ENCODE measurements around the gene CNTN4.

The CNTN4 gene

DNA sequence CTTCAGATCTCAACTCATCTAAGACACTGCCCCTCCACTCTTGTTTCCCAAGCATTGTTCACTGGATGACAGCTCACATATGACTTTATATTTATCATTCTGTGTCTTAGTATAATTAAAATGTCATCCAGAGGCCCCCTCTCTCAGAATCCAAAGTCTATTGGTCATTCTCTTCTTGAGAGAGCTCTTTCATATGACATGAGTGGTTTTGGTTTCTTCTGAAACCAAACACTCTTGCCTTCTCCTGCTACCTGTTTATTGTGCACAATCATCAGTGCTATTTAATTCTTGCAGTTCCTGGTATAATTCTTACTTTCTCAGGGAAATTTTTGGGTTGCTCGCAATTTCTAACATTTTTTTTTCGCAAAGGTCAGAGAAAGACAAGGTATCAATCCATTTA is 762.0 kb downstream of the CNTN4 start:
- DNase-seq (ENCODE audit: low read depth, low spot score), result no peak

DNA sequence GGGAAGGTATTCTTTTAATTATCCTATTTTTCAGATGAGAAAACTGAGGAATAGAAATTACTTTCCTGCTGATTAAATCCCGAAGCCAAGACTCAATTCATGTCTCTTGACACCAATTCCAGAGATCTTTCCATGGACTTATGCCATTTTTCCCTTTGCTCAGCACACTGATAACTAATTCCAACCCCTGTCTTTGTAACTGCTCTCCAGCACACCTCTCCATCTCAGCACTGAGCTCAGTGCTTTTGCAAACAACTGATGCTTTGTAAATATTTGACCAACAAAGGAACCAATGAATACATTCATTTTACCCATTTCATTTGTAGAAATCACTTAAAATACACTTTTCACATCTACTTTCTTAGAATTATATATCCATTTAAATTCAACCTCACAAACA is 762.5 kb downstream of the CNTN4 start:
- DNase-seq (ENCODE audit: low read depth, low spot score), result no peak
- no peak overlapping the region for H3K4me3 ChIP-seq (ENCODE audit: low read length)

More for the DNA sequence above, 762.0 kb downstream of the CNTN4 start:
- H3K4me3 ChIP-seq (ENCODE audit: low read length), result no peak overlapping the region

GRCh38 chr3:2861920-2862319 is 763.3 kb downstream of the CNTN4 start:
- no peak overlapping the region for H3K4me3 ChIP-seq (ENCODE audit: low read length)
- DNase-seq (ENCODE audit: low read depth, low spot score), result no peak

GRCh38 chr3:2862366-2862765 is 763.7 kb downstream of the CNTN4 start:
- H3K4me3 ChIP-seq (ENCODE audit: low read length), result no peak overlapping the region
- no peak for DNase-seq (ENCODE audit: low read depth, low spot score)

GRCh38 chr3:2863127-2863526 is 764.5 kb downstream of the CNTN4 start:
- no peak for DNase-seq (ENCODE audit: low read depth, low spot score)
- H3K4me3 ChIP-seq (ENCODE audit: low read length), result no peak overlapping the region

DNA sequence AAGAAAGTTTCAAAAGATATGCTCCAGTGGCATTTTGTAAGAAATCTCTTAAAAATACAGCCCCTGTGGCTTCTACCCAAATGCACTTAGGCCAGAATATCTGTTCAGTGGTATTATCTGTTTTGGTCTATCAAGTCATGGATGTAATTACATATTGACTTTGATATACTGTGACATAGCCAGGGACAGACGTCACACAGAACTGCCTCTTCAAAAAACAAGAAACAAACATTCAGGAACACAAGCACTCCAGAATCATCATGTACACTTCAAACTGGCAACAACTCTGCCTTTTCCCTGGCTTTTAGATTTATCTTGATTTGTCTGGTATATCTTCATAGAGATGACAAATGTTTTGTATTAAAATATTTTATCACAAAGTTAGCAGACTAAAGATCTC is 771.2 kb downstream of the CNTN4 start:
- no peak for DNase-seq (ENCODE audit: low read depth, low spot score)
- H3K4me3 ChIP-seq (ENCODE audit: low read length), result no peak overlapping the region

DNA sequence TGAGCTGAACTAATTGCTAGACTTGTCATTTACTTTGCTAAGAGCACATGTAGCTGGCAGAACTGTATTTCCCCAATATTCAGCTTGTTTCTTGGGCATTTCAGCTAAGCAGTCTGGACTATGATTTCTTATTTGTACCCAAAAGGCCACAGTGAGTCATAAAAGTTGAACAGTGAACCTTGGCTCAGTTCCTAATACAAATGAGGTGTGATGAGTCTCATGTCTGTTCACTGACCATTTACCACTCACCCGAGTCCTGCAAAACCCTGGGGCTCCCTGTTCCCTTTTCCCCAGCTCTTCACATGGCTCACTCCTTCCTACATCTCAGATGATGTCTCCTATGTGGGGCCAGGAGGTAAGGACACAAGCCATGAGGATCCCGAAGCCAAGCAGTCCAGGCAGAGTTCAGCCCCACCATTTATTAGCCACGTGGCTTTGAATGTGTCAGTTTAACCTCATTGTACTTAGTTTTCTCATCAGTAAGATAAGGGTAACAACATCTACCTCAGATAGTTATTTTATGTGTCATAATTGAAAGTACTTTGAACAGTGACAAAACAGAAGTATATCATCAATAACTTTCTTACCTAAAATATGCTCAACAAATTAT is 772.2 kb downstream of the CNTN4 start:
- no peak overlapping the region for H3K4me3 ChIP-seq (ENCODE audit: low read length)
- no peak for DNase-seq (ENCODE audit: low read depth, low spot score)

- no peak for DNase-seq (ENCODE audit: low read depth, low spot score)
- H3K4me3 ChIP-seq (ENCODE audit: low read length), result no peak overlapping the region
Observed at GRCh38 chr3:2872884-2873283, 774.2 kb downstream of the CNTN4 start.

- no peak overlapping the region for H3K4me3 ChIP-seq (ENCODE audit: low read length)
- no peak for DNase-seq (ENCODE audit: low read depth, low spot score)
Observed at GRCh38 chr3:2873986-2874385, 775.3 kb downstream of the CNTN4 start.

DNA sequence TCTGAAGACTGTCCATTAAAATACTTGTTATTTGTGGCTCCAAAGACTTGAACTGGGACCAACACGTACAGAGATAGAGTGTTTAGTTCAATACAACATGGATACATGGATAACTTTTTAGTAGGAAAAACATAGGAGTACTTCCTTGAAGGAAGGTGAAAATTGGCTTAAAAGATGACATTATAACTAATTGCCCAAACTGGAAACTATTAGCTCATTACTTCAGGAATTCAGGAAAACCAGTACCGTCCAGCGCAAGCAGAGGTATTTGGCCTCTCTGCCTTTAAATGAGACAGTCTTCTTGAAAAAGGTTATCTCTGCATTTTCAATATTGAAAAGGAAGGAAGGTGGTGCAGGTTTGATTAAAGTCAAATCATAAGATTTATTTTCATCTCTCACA is 777.0 kb downstream of the CNTN4 start:
- DNase-seq (ENCODE audit: low read depth, low spot score), result no peak
- H3K4me3 ChIP-seq (ENCODE audit: low read length), result no peak overlapping the region

DNA sequence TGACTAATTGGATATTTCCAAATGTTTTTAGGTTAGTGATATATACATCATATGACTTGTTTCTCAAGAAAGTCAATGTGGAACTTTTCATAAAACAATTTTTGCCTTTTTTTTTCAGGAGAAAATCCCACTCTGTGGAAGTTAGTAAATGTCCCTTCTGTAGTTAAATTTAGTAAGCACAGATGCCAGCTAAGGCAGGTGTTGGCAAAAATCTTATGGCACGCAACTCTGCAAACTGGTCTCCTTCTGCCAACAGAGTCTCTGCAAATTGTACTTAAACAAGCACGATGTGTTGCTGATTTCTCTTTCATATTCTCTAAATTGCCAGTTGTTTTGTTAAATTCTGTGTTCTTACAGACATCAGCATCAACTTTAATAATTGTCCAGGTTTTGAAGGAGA is 777.7 kb downstream of the CNTN4 start:
- H3K4me3 ChIP-seq (ENCODE audit: low read length), result no peak overlapping the region
- no peak for DNase-seq (ENCODE audit: low read depth, low spot score)

GRCh38 chr3:2879023-2879422 is 780.4 kb downstream of the CNTN4 start:
- DNase-seq (ENCODE audit: low read depth, low spot score), result no peak
- H3K4me3 ChIP-seq (ENCODE audit: low read length), result no peak overlapping the region

GRCh38 chr3:2879587-2879986 is 780.9 kb downstream of the CNTN4 start:
- H3K4me3 ChIP-seq (ENCODE audit: low read length), result no peak overlapping the region
- no peak for DNase-seq (ENCODE audit: low read depth, low spot score)

DNA sequence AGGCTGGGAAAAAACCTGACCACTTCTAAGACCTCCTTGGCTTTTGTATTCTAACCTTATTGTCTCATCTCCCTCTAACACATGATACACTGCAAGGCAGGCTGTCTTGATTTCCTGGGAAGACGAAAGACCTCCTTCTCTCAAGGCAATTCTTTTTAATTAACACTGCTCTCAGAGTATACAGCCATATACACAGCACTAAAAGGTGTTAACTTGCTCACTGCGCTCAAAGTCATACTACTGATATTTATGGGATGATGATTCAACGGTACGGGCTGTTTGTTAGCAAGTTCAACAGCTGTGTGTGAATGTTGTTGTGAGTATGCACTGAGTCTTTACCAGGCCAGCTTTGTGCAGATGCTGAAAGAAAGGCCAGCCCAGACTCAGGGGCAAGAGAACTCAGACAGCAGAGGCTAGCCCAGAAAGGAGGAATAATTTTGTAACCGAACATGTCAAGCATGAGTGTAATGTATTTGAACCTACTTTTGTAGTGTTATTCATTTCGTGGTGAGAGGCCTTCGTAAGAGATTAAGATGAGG is 781.6 kb downstream of the CNTN4 start:
- no peak overlapping the region for H3K4me3 ChIP-seq (ENCODE audit: low read length)
- no peak for DNase-seq (ENCODE audit: low read depth, low spot score)

- no peak for DNase-seq (ENCODE audit: low read depth, low spot score)
- no peak overlapping the region for H3K4me3 ChIP-seq (ENCODE audit: low read length)
Observed at GRCh38 chr3:2883283-2883682, 784.6 kb downstream of the CNTN4 start.

DNA sequence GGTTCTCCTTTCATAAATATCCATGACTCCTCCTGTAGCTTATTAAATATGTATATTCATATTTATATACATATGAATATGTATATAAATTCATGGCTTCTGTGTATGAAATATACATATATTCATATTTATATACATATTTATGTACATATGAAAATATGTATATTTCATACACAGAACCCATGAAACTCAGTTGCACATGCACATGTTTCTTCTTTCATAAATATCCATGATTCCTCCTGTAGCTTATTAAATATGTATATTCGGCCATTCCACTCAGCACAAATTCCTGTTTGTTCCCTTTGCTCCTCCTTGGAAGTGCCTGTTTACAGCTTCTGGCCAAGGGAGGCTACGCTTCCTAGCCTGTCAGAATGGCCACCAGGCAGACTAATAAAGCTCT is 789.9 kb downstream of the CNTN4 start:
- H3K4me3 ChIP-seq (ENCODE audit: low read length), result no peak overlapping the region

DNA sequence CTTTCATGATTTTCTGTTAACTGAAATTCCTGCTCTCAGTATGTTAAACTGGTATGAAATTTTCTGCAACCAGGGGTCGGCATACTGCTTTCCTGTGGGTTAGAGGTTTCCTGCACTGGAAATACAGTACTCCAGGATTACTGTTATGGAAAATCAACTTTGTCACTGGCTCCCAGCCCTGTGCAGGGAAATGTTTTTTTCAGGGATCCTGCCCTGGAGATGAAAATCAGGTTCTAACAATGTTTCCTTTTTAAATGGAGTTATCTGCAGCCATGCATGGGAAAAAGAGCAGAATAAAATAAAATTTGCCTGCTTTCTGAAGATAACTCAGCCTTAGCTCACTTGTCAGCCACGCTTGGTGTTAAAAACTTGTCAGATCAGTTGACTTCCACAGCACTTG is 791.1 kb downstream of the CNTN4 start:
- DNase-seq (ENCODE audit: low read depth, low spot score), result no peak
- H3K4me3 ChIP-seq (ENCODE audit: low read length), result no peak overlapping the region

More for the DNA sequence above, 789.9 kb downstream of the CNTN4 start:
- no peak for DNase-seq (ENCODE audit: low read depth, low spot score)

DNA sequence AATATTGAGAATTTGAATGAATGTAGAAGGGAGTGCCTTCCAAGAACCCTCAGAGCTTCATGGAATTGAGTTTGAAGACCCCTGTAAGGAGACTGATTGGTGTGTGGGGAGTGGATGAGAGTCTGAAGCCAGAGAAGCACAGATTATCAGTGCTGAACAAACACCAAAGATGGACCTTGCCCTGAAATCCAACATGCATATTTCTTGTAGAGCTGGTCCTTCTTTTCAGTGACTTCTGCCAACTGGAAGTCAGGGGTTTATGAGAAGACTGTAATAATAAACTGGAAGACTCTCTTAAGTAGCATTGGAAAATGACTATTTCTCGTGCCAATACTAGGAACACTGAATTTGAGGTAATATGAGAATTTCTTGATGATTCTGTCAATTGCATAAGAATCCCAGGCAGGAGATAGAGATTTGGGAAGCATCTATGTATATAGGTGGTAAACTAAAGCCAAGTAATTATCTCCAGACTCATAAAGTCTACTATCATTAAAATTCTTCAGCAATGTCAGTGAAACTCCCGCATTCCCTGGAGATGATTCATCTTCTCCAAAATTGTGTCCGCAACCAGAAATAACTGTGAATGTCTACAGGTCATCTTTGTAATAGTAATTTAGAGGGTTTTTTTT is 797.8 kb downstream of the CNTN4 start:
- no peak overlapping the region for H3K4me3 ChIP-seq (ENCODE audit: low read length)
- DNase-seq (ENCODE audit: low read depth, low spot score), result no peak

DNA sequence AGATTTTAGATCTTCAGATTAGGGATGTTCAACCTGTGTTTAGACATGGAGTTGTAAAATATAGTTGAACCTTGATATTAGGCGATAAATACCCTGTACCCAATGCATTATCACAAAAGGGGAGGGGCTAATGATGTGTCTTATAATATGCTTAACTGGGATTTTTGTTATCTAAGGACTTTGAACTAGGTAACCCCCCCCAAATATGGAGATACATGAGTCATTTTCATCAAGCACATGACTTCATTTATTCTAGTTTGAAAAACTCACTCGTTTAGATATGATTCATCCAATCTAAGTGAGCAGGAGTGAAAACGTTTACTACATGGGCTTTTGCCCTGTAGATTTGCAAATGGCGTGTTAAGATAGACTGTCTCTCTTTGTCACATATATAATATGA is 799.2 kb downstream of the CNTN4 start:
- no peak for DNase-seq (ENCODE audit: low read depth, low spot score)
- H3K4me3 ChIP-seq (ENCODE audit: low read length), result no peak overlapping the region

GRCh38 chr3:2898591-2899353 is 800.1 kb downstream of the CNTN4 start:
- no peak for DNase-seq (ENCODE audit: low read depth, low spot score)
- H3K4me3 ChIP-seq (ENCODE audit: low read length), result no peak overlapping the region

Data from Jurkat, Clone E6-1 (cell line).